ENCODE measurements around the gene SPCS1. TPM values are rescaled to one million over a fixed set of nuclear protein-coding genes. Genes with fewer than 3 reads are reported as not detected.

The SPCS1 gene
- total RNA-seq, 1 experiment from 2014 or later = 101 TPM

- H3K27me3 Mint-ChIP-seq (ENCODE audit: low read depth) = no peaks in the 10 kb centered on the region
- CTCF ChIA-PET = no interaction called here
- H3K27ac Mint-ChIP-seq = no peak overlapping the region
- no peaks in the 10 kb centered on the region for H3K9me3 Mint-ChIP-seq
- H3K36me3 Mint-ChIP-seq = peaks cover 16% of the 10 kb centered on the region
- DNase-seq (ENCODE audit: low spot score) = no peak
- TF ChIP-seq OVOL2 (CRISPR knock-in tag; IDR thresholded peaks at IDR 0.05; ENCODE audit: borderline replicate concordance) = no peak
- no peak for TF ChIP-seq GTF2I (CRISPR knock-in tag; conservative IDR thresholded peaks at IDR 0.05)
- no peak for TF ChIP-seq SMAD3 (CRISPR knock-in tag; IDR thresholded peaks at IDR 0.05; ENCODE audit: borderline replicate concordance)
- TF ChIP-seq CDX4 (CRISPR knock-in tag; IDR thresholded peaks at IDR 0.05; ENCODE audit: borderline replicate concordance) = no peak
- no peak for TF ChIP-seq NFATC4 (CRISPR knock-in tag; IDR thresholded peaks at IDR 0.05)
- TF ChIP-seq ATF2 (CRISPR knock-in tag; IDR thresholded peaks at IDR 0.05; ENCODE audit: borderline replicate concordance, low read depth) = no peak
- no peak for TF ChIP-seq ZNF121 (CRISPR knock-in tag; IDR thresholded peaks at IDR 0.05)
- TF ChIP-seq NFYB (CRISPR knock-in tag; conservative IDR thresholded peaks at IDR 0.05; ENCODE audit: low read depth) = no peak
- no peak for TF ChIP-seq ZNF423 (CRISPR knock-in tag; IDR thresholded peaks at IDR 0.05)
- ATAC-seq = no peak
- POLR2A ChIA-PET = no interaction called here
- peak overlapping the region; percentile 96 for H3K4me3 Mint-ChIP-seq
- peaks cover 13% of the 10 kb centered on the region for H3K4me1 Mint-ChIP-seq
Observed at GRCh38 chr3:52707585-52707984, 1.7 kb downstream of the SPCS1 start.

GRCh38 chr3:52710512-52710911 lies 4.6 kb downstream of the SPCS1 start:
- POLR2A ChIA-PET = interaction anchor here (0.6 kb wide), 1 partner anchor 351 kb away, joined by 5 read pairs; no protein-coding TSS in a partner anchor
- no peak for ATAC-seq
- Mint-ChIP-seq H3K36me3 (peaks cover 19% of the 10 kb centered on the region), H3K27me3 (ENCODE audit: low read depth) (no peaks in the 10 kb centered on the region), H3K9me3 (no peaks in the 10 kb centered on the region), H3K27ac (no peak overlapping the region), H3K4me3 (no peak overlapping the region), H3K4me1 (peaks cover 9% of the 10 kb centered on the region)
- no peak for DNase-seq (ENCODE audit: low spot score)
- CTCF ChIA-PET = no interaction called here
- no peak for TF ChIP-seq AFF4 (CRISPR knock-in tag; IDR thresholded peaks at IDR 0.05; ENCODE audit: borderline replicate concordance)
- TF ChIP-seq ZNF671 (CRISPR knock-in tag; IDR thresholded peaks at IDR 0.05) = no peak
- TF ChIP-seq JAZF1 (CRISPR knock-in tag; IDR thresholded peaks at IDR 0.05) = no peak
- TF ChIP-seq ZNF263 (CRISPR knock-in tag; IDR thresholded peaks at IDR 0.05; ENCODE audit: low read depth) = no peak
- TF ChIP-seq ZBTB43 (CRISPR knock-in tag; IDR thresholded peaks at IDR 0.05) = no peak
- TF ChIP-seq NR2C2 (CRISPR knock-in tag; IDR thresholded peaks at IDR 0.05) = no peak
- no peak for TF ChIP-seq ZNF281 (CRISPR knock-in tag; IDR thresholded peaks at IDR 0.05)
- no peak for TF ChIP-seq TP53 (CRISPR knock-in tag; IDR thresholded peaks at IDR 0.05)
- TF ChIP-seq ESRRA (CRISPR knock-in tag; IDR thresholded peaks at IDR 0.05; ENCODE audit: borderline replicate concordance) = no peak
- no peak for TF ChIP-seq SP1 (CRISPR knock-in tag; conservative IDR thresholded peaks at IDR 0.05)
- no peak for TF ChIP-seq RORB (CRISPR knock-in tag; IDR thresholded peaks at IDR 0.05)
- no peak for TF ChIP-seq ATF2 (CRISPR knock-in tag; IDR thresholded peaks at IDR 0.05; ENCODE audit: borderline replicate concordance, low read depth)
- no peak for TF ChIP-seq NFE2L1 (CRISPR knock-in tag; IDR thresholded peaks at IDR 0.05)
- TF ChIP-seq TEAD1 (CRISPR knock-in tag; IDR thresholded peaks at IDR 0.05) = no peak
- TF ChIP-seq SOX15 (CRISPR knock-in tag; IDR thresholded peaks at IDR 0.05) = no peak
- TF ChIP-seq PREB (CRISPR knock-in tag; IDR thresholded peaks at IDR 0.05; ENCODE audit: borderline replicate concordance) = no peak

Data from WTC11 (cell line).